Measurements from ENCODE around the gene TCP11L1. TPM values are rescaled to one million over a fixed set of nuclear protein-coding genes. Genes with fewer than 3 reads are reported as not detected.

The TCP11L1 gene
- total and polyA plus RNA-seq, 2 donors (not counting 3 experiments of a cell fraction or from before 2014, with no cell fraction given), result 12.1 to 18.1 TPM

DNA sequence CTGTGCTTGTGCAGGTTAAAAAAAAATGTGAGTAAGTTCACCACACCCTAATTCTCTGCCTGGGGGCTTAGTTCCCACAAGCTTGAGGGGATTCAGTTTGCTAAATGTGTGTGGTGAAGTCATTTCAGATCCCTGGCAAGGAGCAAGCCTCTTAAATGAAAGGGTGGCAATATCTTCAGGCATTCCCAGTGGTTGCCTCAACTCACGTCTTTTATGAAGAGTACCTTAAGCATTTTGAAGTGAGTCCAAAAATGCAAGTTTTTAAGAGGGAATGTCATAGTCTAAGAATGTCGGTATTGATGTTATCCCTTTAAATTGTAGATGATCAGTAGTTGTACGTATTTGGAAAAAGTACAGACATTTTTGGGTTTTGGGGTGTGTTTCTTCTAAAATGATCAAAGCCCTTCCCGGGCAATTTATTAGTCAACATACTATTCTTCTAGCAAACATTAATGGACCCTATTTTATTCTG lies 4.9 kb downstream of the TCP11L1 start:
- ChIA-PET POLR2A (no interaction called here), CTCF (interaction anchor here (1.0 to 1.7 kb wide), 3 partner anchors 13 to 72 kb away, joined by 3 to 5 read pairs (median 3); no protein-coding TSS in a partner anchor)
- dilution Hi-C loops (cut with MboI; ENCODE audit: extremely low pct_ligation_motif_present, low sequenced_read_pairs), result no loop called here
- Histone ChIP-seq H4K20me1 (replicated peaks; ENCODE audit: control insufficient read depth, extremely low read depth, insufficient read depth, low read length) (no peaks in the 10 kb centered on the region), H3K9ac (replicated peaks; ENCODE audit: extremely low read depth, insufficient read depth, low read length) (no peak overlapping the region), H3K4me2 (ENCODE audit: insufficient read depth, low read length) (no peak overlapping the region), H3K79me2 (ENCODE audit: control insufficient read depth, insufficient read depth, low read length) (peaks cover 3% of the 10 kb centered on the region), H3K27ac (ENCODE audit: insufficient read depth, low read depth, low read length) (no peak overlapping the region), H3K4me1 (ENCODE audit: control insufficient read depth, extremely low read depth, insufficient read depth, low read length) (peaks cover 12% of the 10 kb centered on the region), H3K36me3 (ENCODE audit: control insufficient read depth in 2 of 2, extremely low read depth in 1 of 2, insufficient read depth in 2 of 2, low read length in 2 of 2) (no peaks in the 10 kb centered on the region), H3K4me3 (replicated peaks in 1 of 3; ENCODE audit: insufficient read depth in 1 of 3, low read depth in 1 of 3, low read length in 3 of 3) (no peak overlapping the region), H3K9me1 (replicated peaks; ENCODE audit: control insufficient read depth, extremely low read depth, insufficient read depth, low read length) (peaks cover 5% of the 10 kb centered on the region), H3K27me3 (ENCODE audit: control insufficient read depth in 2 of 2, insufficient read depth in 2 of 2, low read length in 2 of 2) (no peaks in the 10 kb centered on the region), H2AFZ (ENCODE audit: low read depth, low read length) (no peak overlapping the region), H3K9me3 (replicated peaks; ENCODE audit: control insufficient read depth, insufficient read depth, low read length) (no peaks in the 10 kb centered on the region)
- FAIRE-seq (no peak), DNase-seq (ENCODE audit: low read depth, low spot score) (no peak)
- intact Hi-C loops (cut with micrococcal nuclease), result no loop called here
- BruUV-seq (replicated peaks), result no TSS peak
- TF ChIP-seq JUN (IDR thresholded peaks at IDR 0.05; ENCODE audit: borderline replicate concordance, insufficient read depth, insufficient read length, low read depth), result no peak
- no peak for TF ChIP-seq GATA2 (IDR thresholded peaks at IDR 0.05; ENCODE audit: insufficient read depth, insufficient read length, low read depth, low read length)
- no peak for TF ChIP-seq EZH2 (IDR thresholded peaks at IDR 0.05; ENCODE audit: borderline replicate concordance, low read depth, low read length, severe bottlenecking)
- no peak for TF ChIP-seq MAX (IDR thresholded peaks at IDR 0.05; ENCODE audit: insufficient read depth, insufficient read length)
- TF ChIP-seq, protein P1, sequence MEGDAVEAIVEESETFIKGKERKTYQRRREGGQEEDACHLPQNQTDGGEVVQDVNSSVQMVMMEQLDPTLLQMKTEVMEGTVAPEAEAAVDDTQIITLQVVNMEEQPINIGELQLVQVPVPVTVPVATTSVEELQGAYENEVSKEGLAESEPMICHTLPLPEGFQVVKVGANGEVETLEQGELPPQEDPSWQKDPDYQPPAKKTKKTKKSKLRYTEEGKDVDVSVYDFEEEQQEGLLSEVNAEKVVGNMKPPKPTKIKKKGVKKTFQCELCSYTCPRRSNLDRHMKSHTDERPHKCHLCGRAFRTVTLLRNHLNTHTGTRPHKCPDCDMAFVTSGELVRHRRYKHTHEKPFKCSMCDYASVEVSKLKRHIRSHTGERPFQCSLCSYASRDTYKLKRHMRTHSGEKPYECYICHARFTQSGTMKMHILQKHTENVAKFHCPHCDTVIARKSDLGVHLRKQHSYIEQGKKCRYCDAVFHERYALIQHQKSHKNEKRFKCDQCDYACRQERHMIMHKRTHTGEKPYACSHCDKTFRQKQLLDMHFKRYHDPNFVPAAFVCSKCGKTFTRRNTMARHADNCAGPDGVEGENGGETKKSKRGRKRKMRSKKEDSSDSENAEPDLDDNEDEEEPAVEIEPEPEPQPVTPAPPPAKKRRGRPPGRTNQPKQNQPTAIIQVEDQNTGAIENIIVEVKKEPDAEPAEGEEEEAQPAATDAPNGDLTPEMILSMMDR (IDR thresholded peaks at IDR 0.05; ENCODE audit: extremely low read depth in 1 of 2, insufficient read depth in 1 of 2, low read depth in 1 of 2, low read length in 2 of 2), result no peak
- TF ChIP-seq POLR2A (IDR thresholded peaks at IDR 0.05; ENCODE audit: low read depth, low read length), result no peak
- TF ChIP-seq POLR2AphosphoS5 (IDR thresholded peaks at IDR 0.05; ENCODE audit: insufficient read depth, low read depth, low read length), result no peak
- no peak for TF ChIP-seq MYC (IDR thresholded peaks at IDR 0.05; ENCODE audit: low read depth, low read length)
- no peak for TF ChIP-seq FOS (IDR thresholded peaks at IDR 0.05; ENCODE audit: borderline replicate concordance, insufficient read depth, low read length)

All from endothelial cell of umbilical vein (primary cell).